Ovary (tissue), 9 donors: ENCODE measurements around the gene CCL24. TPM values are rescaled to one million over a fixed set of nuclear protein-coding genes. Genes with fewer than 3 reads are reported as not detected.

Source experiments
- DNase-seq, 5 donors: peaks; one replicate each; pipeline ENCODE4 v3.0.0-alpha.2; 2019 to 2020
- H3K27ac ChIP-seq, 2 donors: fragments of 200-600 bp; one replicate each; pipeline versions ENCODE4 v1.5.1 to v1.8.0; 2019 to 2022
- H3K27me3 ChIP-seq: fragments of 200-600 bp; one replicate; pipeline ENCODE4 v1.8.0; 2022
- H3K36me3 ChIP-seq: fragments of 200-600 bp; sonication (generic); one replicate; pipeline ENCODE4 v1.5.1; 2019
- H3K4me1 ChIP-seq: one replicate; pipeline ENCODE4 v1.8.1; 2013; ENCODE audit warnings: mild to moderate bottlenecking, moderate library complexity; ENCODE audit not compliant: insufficient read depth
- H3K4me3 ChIP-seq: fragments of 200-600 bp; sonication (generic); one replicate; pipeline ENCODE4 v1.5.1; 2017
- H3K9me3 ChIP-seq, 2 donors: fragments of 200-600 bp in 1 of 2; sonication (generic) in 1 of 2; one replicate each; pipeline versions ENCODE4 v1.5.1 to v1.8.1; 2013 to 2019; ENCODE audit warnings: mild to moderate bottlenecking in 1 of 2, moderate library complexity in 1 of 2
- CTCF ChIP-seq, 3 donors: fragments of 450-650 bp in 2 of 3; fragments of 200-600 bp in 1 of 3; IDR thresholded peaks; one replicate each; pipeline versions ENCODE4 v1.5.1 to v1.8.0; 2016 to 2022; ENCODE audit warnings: antibody characterized with exemption in 3 of 3, mild to moderate bottlenecking in 1 of 3
- EP300 ChIP-seq: sonication (generic); formaldehyde crosslinking; IDR thresholded peaks from one replicate; pipeline ENCODE4 v1.6.1; 2017; ENCODE audit warnings: antibody characterized with exemption
- POLR2A ChIP-seq: fragments of 450-650 bp; IDR thresholded peaks from one replicate; pipeline ENCODE4 v1.6.1; 2017; ENCODE audit warnings: antibody characterized with exemption, mild to moderate bottlenecking, moderate library complexity
- WGBS, 3 donors: extraction: QIAGEN DNeasy Blood & Tissue Kit in 1 of 3; methylation state at CpG; one replicate each; pipeline versions ENCODE4 v1.1.5 to v1.1.7; 2013 to 2017; 5-methylcytosine and 5-hydroxymethylcytosine counted together
- intact Hi-C, 4 donors: fragments of 100-400 bp; cut with DNase I; formaldehyde crosslinking; loops; one replicate each; pipeline versions ENCODE4 v1.11.0 to v1.15.1; 2022 to 2023
- polyA plus RNA-seq, 2 donors: library from polyadenylated mRNA; stranded (reverse); fragments of 200-250 nt in 1 of 2; fragments of 350-450 nt in 1 of 2; fragmentation: Illumina TruSeq in 1 of 2; extraction: RNeasy Lipid Tissue Mini Kit (QIAGEN cat#74804) in 1 of 2; gene quantifications; one replicate each; pipeline ENCODE4 v1.2.3, GENCODE V29; 2013 to 2014
- total RNA-seq, 7 donors: library from RNA; depleted of rRNA in 2 of 7; stranded (reverse); fragments of >200 nt in 2 of 7; fragmentation: NEBNext Ultra II Directional in 3 of 7; extraction: Animal tissue kit (Norgen Biotek cat#: 25700) in 3 of 7; gene quantifications; one replicate each; pipeline versions ENCODE4 v1.1.0 to v1.2.4, GENCODE V29; 2016 to 2023
- donor health status: DM: no; HTN: no; CAD: no; lungs with moderate emphysema.
- donor health status: DM: no; HTN: no; CAD: no.
- donor health status: Bipolar disorder and iron deficiency.
- donor health status: DM: yes; HTN: yes; CAD: no.
- donor health status: DM: no; HTN: no; CAD: no.
- donor health status: DM: yes; HTN: yes; CAD: no.

The CCL24 gene
- total and polyA plus RNA-seq, 9 donors: 0.45 to 1.1 (median 0.48) TPM; not detected in 6

GRCh38 chr7:75811894-75812678, 1.5 kb downstream of the CCL24 start:
- no peaks in the 10 kb centered on the region for H3K36me3 ChIP-seq
- intact Hi-C loops: no loop called here
- no peak overlapping the region for H3K27ac ChIP-seq
- no peak for DNase-seq
- no peaks in the 10 kb centered on the region for H3K27me3 ChIP-seq
- no peak overlapping the region for H3K4me3 ChIP-seq
- H3K9me3 ChIP-seq: no peaks in the 10 kb centered on the region
- no peaks in the 10 kb centered on the region for H3K4me1 ChIP-seq
- TF ChIP-seq EP300 (no peak), CTCF (IDR thresholded peaks at IDR 0.05) (no peak), POLR2A (no peak)
- WGBS, 3 donors: 90 to 93% (median 92%) methylated on average over 11 of the region's 11 CpGs

- Histone ChIP-seq H3K27ac (no peak overlapping the region), H3K4me3 (no peak overlapping the region), H3K9me3 (no peaks in the 10 kb centered on the region), H3K4me1 (no peaks in the 10 kb centered on the region), H3K36me3 (no peaks in the 10 kb centered on the region), H3K27me3 (no peaks in the 10 kb centered on the region)
- DNase-seq: no peak
- TF ChIP-seq CTCF (IDR thresholded peaks at IDR 0.05): no peak
- 21 to 31% (median 22%) methylated on average over 6 of the region's 6 CpGs for WGBS, 3 donors
- intact Hi-C loops: no loop called here
Measured at GRCh38 chr7:75809396-75809795, 4.2 kb downstream of the CCL24 start.

- Histone ChIP-seq H3K4me1 (no peaks in the 10 kb centered on the region), H3K9me3 (no peaks in the 10 kb centered on the region), H3K4me3 (no peak overlapping the region), H3K36me3 (no peaks in the 10 kb centered on the region), H3K27me3 (no peaks in the 10 kb centered on the region), H3K27ac (no peak overlapping the region)
- no peak for TF ChIP-seq POLR2A
- no peak for TF ChIP-seq CTCF (IDR thresholded peaks at IDR 0.05)
- TF ChIP-seq EP300: no peak
- intact Hi-C loops: no loop called here
- WGBS, 3 donors: 40 to 59% (median 55%) methylated on average over 6 of the region's 6 CpGs
- no peak for DNase-seq
Measured at GRCh38 chr7:75808106-75808505, 5.5 kb downstream of the CCL24 start.

- no peak for DNase-seq
- intact Hi-C loops: no loop called here
- no peak overlapping the region for H3K4me3 ChIP-seq
- H3K27ac ChIP-seq: no peak overlapping the region
- H3K36me3 ChIP-seq: no peaks in the 10 kb centered on the region
- no peaks in the 10 kb centered on the region for H3K9me3 ChIP-seq
- no peaks in the 10 kb centered on the region for H3K27me3 ChIP-seq
- TF ChIP-seq POLR2A (no peak), CTCF (IDR thresholded peaks at IDR 0.05) (no peak), EP300 (no peak)
- no peaks in the 10 kb centered on the region for H3K4me1 ChIP-seq
- 83 to 96% (median 91%) methylated on average over 9 of the region's 9 CpGs for WGBS, 3 donors
Measured at GRCh38 chr7:75807452-75807851, 6.2 kb downstream of the CCL24 start.
